ENCODE data around the gene GLI2.

The GLI2 gene

GRCh38 chr2:120773186-120773800, 37.6 kb downstream of the GLI2 start:
- no peak for DNase-seq

DNA sequence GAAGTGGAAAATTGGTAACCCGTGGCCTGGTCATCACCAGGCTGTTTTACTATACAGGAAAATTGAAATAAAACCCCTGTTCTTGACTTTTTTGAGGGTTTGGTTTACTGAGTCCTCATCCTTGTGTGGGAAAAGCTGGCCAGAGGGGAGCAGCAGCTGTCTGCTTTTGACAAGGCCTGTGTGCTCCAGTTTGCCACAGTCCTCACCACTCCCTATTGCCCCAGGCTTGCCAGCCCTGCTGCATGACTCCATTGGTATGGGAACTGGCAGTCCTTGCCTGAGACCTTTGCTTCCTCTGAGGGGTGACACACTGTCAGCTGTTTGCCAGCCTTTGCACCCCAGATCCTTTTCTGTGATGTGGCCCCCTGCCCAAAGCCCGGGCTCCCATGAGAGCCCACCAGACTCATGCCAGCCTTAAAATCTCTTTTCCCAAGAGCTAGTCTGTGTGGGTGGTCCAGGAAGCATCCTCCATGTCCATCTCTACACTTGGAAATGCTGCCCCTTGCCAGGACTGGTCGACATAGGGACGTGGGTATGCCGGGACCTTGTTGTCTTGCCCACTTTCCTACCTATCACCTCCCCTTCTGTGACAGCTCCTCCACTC, 39.0 kb downstream of the GLI2 start:
- no peak for DNase-seq

GRCh38 chr2:120775194-120775593, 39.5 kb downstream of the GLI2 start:
- no peak for DNase-seq

DNA sequence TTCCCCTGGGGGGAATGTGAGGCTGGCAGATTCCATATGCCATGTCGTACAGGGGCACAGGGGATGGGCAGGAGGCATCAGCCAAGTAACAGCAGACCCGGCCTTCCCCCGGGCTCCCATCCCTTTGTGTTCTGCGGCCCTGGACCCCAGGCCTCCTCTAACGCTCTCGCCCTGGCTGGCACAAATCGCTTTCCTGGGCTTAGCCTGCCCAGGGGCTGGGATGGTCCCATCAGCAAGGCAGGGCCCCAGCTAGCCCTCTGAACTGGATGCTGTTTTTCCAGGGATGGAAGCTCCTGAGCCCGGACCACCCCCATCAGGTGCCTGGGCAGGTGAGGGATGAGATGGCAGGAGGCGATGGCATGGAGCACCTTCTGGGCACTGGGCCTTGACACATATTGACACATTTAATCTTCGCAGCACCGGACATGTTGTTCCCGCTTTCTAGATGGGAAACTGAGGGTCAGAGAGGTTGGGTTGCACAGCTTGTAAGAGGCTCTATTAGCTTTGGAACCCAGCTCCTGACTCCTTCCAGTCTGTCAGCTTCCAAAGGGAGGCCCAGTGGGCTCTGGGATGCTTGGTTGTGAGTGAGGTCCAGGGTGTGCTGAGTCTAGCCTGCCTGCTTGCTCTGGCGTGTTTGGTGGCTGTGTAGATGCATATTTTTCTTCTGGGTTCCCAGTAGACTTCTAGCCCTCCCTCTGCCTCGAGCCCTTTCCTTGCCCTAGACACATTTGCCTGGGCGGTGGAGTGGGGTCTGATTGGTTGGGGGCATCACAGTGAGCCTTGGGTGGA, 40.3 kb downstream of the GLI2 start:
- DNase-seq = no peak

DNA sequence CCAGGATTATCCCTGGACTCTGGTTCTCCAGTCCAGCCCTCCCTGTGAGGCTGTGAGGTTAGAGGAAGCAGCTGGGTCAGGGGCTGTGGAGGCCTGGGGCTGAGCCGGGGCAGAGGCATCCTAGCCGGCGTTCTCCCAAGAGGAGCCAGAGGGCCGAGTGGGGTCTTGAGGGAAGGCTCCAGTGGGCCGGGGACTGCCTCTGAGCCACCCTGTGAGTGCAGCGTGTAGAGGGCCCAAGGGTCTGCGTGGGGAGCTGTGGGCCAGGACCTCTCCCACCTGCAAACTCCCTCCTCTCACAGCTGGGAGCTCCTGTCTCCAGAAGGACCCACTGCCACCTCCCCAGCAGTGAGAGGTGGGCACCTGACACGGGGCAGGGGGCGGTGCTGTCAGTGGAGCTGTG, 41.0 kb downstream of the GLI2 start:
- DNase-seq = no peak

- no peak for DNase-seq
Measured at GRCh38 chr2:120777170-120777751, 41.6 kb downstream of the GLI2 start.

DNA sequence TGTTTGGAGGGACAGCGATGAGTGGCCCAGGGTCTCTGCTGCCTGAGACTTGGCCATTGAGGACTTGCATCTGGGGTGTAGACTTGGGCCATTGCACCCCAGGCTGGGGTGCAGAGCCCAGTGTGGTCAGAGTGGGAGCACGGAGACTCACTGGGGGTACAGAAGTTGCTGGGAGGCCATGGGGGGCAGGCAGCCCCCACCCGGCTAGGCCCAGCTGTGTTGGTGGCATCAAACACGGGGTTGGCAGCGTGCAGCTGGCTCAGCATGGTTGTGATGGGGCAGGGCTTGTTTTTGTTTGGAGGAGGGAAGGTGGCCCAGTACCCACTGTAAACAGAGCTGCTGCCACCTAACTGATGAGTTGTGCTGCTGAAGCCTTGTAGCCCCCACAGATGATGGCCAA, 42.1 kb downstream of the GLI2 start:
- DNase-seq = no peak

DNA sequence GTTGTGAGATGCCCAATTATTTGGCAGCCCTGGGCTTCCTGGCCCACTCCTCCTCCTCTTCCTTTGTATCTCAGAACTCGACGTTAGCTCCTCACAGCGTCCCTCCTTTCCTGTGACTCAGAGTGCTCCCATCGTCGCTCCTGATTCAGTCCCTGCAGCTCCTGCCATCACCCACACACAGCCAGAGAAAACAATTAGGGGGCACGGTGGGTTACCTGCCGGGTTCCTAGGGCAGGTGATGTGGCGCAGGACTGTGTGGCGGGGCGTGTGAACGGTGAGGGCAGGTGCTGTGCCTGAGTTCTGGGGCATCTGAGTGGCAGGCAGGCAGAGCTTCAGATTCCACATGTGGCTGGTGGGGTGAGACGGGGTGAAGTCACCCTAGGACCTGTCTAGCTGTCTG, 42.6 kb downstream of the GLI2 start:
- no peak for DNase-seq

DNA sequence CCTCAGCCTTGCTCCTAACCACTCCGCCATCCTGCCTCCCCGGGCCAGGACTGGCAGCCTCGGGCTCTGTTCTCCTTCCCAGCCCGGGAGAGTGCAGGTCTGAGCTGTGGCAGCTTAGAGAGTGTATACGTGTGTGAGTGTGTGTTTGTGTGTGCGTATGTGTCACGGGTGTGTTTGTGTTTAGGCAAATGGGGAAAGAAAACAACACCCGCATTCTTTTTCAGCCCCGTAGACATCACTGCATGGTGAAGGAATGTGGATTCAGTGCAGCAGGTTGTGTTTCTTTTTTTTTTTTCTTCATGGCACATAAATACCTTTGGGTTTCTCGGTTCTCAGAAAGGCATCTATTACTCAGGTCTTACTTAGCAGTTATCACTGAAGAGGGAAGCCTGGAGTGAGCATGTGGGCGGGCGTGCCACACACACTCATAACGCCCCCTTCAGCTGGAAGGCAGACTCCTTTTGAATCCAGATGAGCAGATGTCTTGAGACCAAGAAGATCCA, 44.2 kb downstream of the GLI2 start:
- no peak for DNase-seq

GRCh38 chr2:120780402-120780801, 44.7 kb downstream of the GLI2 start:
- no peak for DNase-seq

DNA sequence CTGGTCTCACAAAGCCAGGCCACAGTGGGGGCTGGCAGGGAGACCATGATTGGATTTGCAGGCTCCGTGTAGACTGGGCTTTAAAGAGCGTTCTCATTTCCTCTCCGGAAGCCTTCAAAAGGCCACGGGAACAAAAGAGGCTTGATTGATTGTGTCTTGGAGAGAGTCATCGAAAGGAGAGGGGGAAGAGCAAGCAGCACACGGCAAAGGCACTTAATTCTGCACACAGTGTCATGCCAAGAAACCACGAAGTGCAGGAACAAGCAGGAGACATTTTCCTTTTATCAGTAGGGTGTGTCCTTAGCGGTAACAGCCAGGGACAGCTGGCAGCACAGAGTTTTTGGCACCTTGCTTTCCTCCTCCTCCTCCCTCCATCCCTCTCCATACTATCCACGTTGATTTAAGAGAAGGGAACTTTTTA, 47.7 kb downstream of the GLI2 start:
- no peak for DNase-seq

DNA sequence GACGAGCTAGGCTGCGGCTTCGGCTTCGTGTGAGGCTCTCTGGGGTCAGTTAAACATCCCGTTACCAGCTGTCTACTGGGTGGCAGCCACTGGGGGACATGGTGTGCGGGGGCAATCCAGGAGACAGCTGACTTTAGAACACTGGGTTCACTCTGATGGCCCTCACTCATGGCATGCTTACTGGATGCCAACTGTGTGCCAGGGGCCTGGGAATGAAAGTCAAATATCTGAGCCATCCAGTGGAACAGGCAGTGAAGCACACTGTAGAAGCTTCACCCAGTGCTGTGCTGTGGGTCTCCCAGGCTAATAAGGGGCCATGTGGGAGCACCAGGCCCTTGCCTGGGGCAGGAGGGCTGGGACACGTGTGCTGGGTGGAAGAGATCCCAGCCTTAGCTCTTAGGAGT, 48.3 kb downstream of the GLI2 start:
- no peak for DNase-seq
